K562 (cell line): ENCODE results near the gene NEK3.
"Not testable (repeated sequence)": the region's sequence is repeated elsewhere in the genome, so short reads cannot be mapped to it uniquely, and the experiment has no call there.

Experiments used
- ADNP ChIP-seq: fragments of 200-800 bp; sonication (Bioruptor generic); IDR thresholded peaks from 2 replicates; pipeline ENCODE4 v1.6.1; 2016; ENCODE audit warnings: missing genetic modification characterization, missing compliant biosample characterization
- BCLAF1 ChIP-seq, 2 experiments: fragments of 450-650 bp in 1 of 2; IDR thresholded peaks; 2 replicates each; pipeline ENCODE4 v1.6.1; 2011 to 2017; ENCODE audit warnings: low read depth in 2 of 2, antibody characterized with exemption in 1 of 2, borderline replicate concordance in 1 of 2, low read length in 1 of 2, mild to moderate bottlenecking in 1 of 2, mixed read lengths in 1 of 2; ENCODE audit not compliant: control insufficient read depth in 1 of 2
- CTCF ChIP-seq, 3 experiments: IDR thresholded peaks in 2 of 3; conservative IDR thresholded peaks in 1 of 3; 2 replicates each; pipeline ENCODE4 v1.5.1; 2011 to 2012; ENCODE audit warnings: low read length in 3 of 3, mild to moderate bottlenecking in 3 of 3, control low read depth in 2 of 3, improper control_type of control experiment in 1 of 3, inconsistent platforms in 1 of 3, low read depth in 1 of 3, mixed read lengths in 1 of 3, moderate library complexity in 1 of 3; ENCODE audit not compliant: insufficient read depth in 2 of 3
- HNRNPK ChIP-seq: fragments of 200-400 bp; formaldehyde crosslinking; IDR thresholded peaks from one replicate; pipeline ENCODE4 v1.6.1; 2018; ENCODE audit warnings: mild to moderate bottlenecking, low read depth, low read length; ENCODE audit not compliant: poor library complexity, severe bottlenecking
- HNRNPL ChIP-seq: fragments of 200-400 bp; formaldehyde crosslinking; IDR thresholded peaks from 2 replicates; pipeline ENCODE4 v1.6.1; 2017; ENCODE audit warnings: low read depth, mild to moderate bottlenecking, low read length
- POLR2G ChIP-seq: fragments of 200-400 bp; formaldehyde crosslinking; IDR thresholded peaks from 2 replicates; pipeline ENCODE4 v1.6.1; 2017; ENCODE audit warnings: low read depth, mild to moderate bottlenecking, antibody characterized with exemption, low read length, moderate library complexity
- TRIM28 ChIP-seq: fragments of 450-650 bp; IDR thresholded peaks from 2 replicates; pipeline ENCODE4 v1.6.1; 2017

GRCh38 chr13:52203864-52204263, 44.5 kb upstream of the NEK3 start:
- TF ChIP-seq POLR2G; TRIM28; ADNP (tag); CTCF (IDR thresholded peaks at IDR 0.05 in 2 of 3, conservative IDR thresholded peaks at IDR 0.05 in 1 of 3; ENCODE audit: insufficient read depth in 2 of 3, low read depth in 1 of 3, low read length in 3 of 3); BCLAF1 (IDR thresholded peaks at IDR 0.05; ENCODE audit: borderline replicate concordance in 1 of 2, control insufficient read depth in 1 of 2, low read depth in 2 of 2, low read length in 1 of 2); HNRNPK; HNRNPL: not testable (repeated sequence)
